Measurements from ENCODE around the gene QKI.

Gene QKI

GRCh38 chr6:163459536-163459935 lies 45.0 kb downstream of the QKI start:
- DNase-seq (ENCODE audit: extremely low read depth, low read depth): no peak
- TF ChIP-seq, protein P1, sequence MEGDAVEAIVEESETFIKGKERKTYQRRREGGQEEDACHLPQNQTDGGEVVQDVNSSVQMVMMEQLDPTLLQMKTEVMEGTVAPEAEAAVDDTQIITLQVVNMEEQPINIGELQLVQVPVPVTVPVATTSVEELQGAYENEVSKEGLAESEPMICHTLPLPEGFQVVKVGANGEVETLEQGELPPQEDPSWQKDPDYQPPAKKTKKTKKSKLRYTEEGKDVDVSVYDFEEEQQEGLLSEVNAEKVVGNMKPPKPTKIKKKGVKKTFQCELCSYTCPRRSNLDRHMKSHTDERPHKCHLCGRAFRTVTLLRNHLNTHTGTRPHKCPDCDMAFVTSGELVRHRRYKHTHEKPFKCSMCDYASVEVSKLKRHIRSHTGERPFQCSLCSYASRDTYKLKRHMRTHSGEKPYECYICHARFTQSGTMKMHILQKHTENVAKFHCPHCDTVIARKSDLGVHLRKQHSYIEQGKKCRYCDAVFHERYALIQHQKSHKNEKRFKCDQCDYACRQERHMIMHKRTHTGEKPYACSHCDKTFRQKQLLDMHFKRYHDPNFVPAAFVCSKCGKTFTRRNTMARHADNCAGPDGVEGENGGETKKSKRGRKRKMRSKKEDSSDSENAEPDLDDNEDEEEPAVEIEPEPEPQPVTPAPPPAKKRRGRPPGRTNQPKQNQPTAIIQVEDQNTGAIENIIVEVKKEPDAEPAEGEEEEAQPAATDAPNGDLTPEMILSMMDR (IDR thresholded peaks at IDR 0.05; ENCODE audit: low read depth, low read length): no peak

DNA sequence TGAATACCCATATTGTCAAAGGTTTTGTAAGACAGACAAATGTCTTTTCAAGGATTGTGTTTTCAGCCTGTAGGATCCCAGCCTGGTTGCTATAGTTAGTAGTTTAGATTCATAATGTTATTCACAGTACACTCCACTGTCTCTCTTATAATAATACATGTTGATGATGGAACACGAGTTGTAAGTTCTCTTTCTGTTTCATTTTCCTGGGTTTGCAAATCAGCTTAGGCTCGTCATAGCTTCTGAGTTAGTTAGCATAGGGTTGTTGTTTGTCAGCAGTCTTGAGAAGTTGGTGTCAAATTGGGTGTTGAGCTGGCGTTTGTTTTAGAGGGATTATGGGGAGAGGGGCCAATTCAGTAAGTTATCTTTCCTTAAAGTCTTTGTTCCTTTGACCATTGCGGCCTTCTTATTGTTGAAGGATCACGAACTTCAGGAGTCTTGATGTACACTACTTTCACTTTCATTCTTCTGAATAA lies 45.8 kb downstream of the QKI start:
- no peak for DNase-seq (ENCODE audit: extremely low read depth, low read depth)
- TF ChIP-seq, protein P1 (IDR thresholded peaks at IDR 0.05; ENCODE audit: low read depth, low read length): no peak

- TF ChIP-seq, protein P1 (IDR thresholded peaks at IDR 0.05; ENCODE audit: low read depth, low read length): no peak
- DNase-seq (ENCODE audit: extremely low read depth, low read depth): no peak
Measured at GRCh38 chr6:163461696-163462095, 47.2 kb downstream of the QKI start.

GRCh38 chr6:163463180-163463579 lies 48.7 kb downstream of the QKI start:
- TF ChIP-seq, protein P1 (IDR thresholded peaks at IDR 0.05; ENCODE audit: low read depth, low read length): no peak
- no peak for DNase-seq (ENCODE audit: extremely low read depth, low read depth)

GRCh38 chr6:163463795-163464194 lies 49.3 kb downstream of the QKI start:
- DNase-seq (ENCODE audit: extremely low read depth, low read depth): no peak
- TF ChIP-seq, protein P1 (IDR thresholded peaks at IDR 0.05; ENCODE audit: low read depth, low read length): no peak

DNA sequence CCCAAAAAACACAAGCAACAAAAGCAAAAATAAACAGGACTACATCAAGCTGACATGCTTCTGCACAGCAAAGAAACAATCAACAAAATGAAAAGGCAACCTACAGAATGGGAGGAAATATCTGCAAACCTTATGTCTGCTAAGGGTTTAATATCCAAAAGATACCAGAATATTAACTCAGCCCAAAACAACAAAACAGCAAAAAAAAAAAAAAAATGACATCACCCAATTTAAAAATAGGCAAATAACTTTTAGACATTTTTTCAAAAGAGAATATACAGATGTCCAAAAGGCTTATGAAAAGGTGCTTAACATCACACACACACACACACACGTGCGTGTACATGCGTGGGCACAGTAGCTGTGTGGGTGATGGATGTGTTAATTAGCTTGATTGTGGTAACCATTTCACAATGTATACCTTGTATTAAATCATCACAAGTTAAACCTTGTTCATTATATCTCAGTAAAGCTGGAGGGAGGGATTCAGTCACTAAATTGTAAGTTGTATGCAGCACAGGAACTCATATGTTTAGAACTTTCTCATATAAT lies 52.4 kb downstream of the QKI start:
- TF ChIP-seq, protein P1 (IDR thresholded peaks at IDR 0.05; ENCODE audit: low read depth, low read length): no peak
- no peak for DNase-seq (ENCODE audit: extremely low read depth, low read depth)

DNA sequence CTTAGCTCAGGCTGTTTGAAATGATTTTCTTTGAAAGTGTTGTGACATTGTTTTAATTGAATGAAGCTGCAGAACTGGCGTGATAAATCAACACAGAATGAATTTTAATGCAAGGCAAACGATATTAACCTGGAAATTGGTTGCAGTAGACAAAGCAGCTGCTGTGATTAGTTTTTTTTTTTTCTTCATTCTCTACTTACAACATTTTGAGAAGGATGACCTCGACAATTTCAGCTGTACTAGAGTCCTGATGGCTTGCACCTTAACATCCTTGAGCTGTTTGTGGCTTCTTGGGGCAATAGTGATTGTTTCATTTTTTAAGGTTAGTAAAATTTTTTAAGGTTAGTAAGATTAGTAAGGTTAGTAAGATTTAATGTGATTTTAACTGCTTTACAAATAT lies 54.2 kb downstream of the QKI start:
- DNase-seq (ENCODE audit: extremely low read depth, low read depth): no peak
- TF ChIP-seq, protein P1 (IDR thresholded peaks at IDR 0.05; ENCODE audit: low read depth, low read length): no peak
